NCI-H2196 (cell line): ENCODE data around the gene IFT20.
"Not testable (repeated sequence)": the region's sequence is repeated elsewhere in the genome, so short reads cannot be mapped to it uniquely, and the experiment has no call there.

Experiments
- DNase-seq: peaks from one replicate; lab custom pipeline; 2025; ENCODE audit not compliant: unreplicated experiment; lab: John Stamatoyannopoulos, UW

The IFT20 gene

DNA sequence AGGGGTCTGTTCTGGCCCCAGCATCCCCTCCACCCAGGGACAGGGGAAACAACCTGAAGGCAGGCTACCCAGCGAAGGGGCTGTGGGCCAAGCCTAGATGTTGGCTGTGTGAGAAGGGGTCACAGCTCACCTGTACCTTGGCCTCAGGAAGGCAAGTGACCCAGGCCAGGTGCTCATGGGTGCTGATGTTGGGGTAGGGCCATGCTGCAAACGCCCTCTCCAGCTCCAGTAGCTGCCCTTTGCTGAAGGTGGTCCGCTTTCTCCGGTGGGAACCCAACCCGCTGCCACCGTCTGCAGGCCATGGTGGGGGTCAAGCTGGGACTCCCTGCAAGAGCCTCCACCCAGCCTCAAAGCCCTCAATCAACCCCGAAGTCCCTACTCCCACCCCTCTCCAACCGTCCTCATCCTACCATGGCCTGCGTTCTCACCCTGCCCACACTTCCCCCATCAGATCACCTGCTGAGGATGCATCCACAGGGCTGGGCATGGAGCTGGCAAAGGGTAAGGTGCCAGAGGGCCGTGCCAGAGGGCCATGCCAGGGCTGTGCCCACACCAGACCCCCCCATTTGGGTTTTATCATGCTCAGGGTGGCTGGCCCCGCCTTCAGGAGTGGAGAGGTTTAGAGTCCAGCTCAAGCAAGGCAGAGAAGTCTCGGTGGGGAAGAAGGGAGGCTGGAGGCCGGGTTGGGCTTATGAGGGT lies 29.5 kb upstream of the IFT20 start, which contains the start of gene SEBOX:
Gene SEBOX, minus strand, starts transcription at position 535 of the 699 bp plus-strand sequence. Its CDS starts 48 bp downstream, at position 487.
- no peak for DNase-seq

DNA sequence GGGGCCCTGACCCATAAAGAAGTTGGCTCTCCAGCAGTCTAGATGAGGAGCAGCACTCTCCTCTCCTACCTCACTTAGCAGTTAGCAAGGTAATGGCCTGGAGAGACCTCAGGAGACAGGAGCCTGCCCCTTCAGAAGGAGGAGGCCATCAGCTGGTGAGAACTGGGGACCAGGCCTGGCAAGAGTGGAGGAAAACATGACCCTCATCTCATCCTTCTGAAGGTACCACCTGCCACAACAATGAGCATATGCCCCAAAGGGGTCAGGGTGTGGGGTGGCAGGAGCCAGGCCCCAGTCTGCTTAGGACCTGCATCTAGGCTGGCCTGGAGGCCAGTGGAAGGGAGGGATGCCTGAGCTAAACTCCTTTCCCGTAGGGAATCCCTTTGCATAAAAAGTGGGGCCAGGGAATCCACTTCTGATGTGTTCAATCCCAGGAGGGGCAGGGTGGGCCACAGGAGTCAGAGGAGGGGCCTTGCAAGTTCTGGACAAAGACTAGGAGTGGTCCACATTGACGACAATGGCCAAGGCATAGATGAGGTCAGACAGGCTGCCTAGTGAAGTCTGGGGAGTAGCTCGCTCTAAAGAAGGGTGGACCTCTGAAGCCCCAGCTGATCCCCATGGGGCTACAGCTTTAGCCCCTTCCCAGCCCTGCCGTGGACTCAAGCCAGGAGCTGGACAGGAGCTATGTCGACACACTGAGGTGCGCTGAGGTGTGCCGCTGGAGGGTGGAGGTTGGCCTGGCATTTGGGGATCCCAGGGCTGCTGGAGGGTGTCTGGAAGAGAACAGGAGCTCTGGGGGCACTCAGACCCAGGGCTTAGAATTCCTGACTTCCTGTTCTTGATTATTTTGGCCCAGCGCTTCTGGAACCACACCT lies 28.7 kb upstream of the IFT20 start:
- DNase-seq = no peak

DNA sequence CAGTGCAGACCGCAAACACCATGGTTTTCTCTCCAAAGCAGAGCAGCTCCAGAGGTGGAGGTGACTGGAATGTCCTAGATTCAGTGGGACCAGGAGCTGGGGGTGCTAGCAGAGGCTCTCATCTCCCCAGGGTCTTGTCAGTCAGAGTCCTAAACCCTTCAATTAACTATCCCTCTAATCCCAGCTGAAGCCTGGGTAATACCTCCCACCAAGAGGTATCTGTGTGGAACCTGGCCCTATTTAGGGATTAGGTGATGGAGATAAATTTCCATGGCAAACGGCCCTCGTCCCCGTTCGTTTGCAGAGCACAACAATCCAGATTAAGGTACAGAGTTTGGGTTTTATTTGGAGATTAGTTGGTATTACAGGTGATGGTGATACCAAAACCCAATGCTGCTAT lies 27.9 kb upstream of the IFT20 start:
- DNase-seq = no peak

DNA sequence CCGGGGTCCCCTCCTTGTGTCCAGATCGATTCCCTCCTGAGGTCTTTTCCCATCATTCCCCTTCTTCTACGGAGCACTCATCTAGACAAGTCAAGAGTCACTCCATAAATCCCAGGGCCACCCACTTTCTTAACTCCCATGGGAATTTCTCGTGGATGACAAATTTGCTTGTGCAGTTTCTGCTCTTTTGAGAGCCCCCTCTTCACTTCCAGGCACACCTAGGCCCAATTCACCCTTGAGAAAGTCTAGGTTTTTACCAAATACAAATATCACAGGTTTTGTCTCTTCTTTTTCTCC lies 22.6 kb upstream of the IFT20 start:
- DNase-seq = no peak

DNA sequence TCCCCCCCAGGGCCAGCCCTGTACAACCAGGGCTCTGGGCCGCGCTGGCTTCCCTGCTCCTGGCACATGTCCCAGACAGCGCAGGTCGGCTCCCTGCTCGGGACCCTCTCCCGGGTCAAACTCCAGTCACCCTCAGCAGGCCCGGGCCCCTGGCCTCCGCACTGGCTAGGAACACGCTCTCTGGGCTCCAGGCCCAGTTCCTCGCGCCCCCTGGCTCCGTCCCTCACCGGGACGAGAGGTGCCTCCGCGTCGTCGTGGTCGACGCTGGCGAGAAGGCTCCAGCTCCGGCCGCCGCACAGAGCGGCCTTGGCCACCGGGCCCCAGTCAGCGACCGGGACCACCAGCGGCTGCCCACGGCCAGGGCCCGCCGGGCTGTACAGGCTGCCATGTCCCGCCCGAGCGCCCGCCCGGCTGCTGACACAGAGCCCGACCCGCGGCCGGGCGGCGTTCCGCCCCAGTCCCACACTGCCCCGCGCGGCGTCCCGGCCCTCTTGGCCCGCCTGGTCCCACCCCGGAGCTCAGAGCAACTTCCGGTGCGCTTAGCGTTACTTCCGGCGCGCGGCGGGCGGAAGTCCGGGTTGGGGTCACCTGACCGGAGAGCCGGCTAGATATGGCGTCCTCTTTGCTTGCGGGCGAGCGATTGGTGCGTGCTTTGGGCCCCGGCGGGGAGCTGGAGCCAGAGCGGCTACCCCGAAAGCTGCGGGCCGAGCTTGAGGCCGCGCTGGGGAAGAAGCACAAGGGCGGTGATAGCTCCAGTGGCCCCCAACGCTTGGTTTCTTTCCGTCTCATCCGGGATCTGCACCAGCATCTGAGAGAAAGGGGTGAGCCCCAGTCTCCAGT lies 22.0 kb upstream of the IFT20 start, which contains the start of gene POLDIP2:
Gene POLDIP2, minus strand, starts transcription at position 467 of the 840 bp plus-strand sequence. Its CDS starts 79 bp downstream, at position 388.
- DNase-seq = peak; percentile 80

DNA sequence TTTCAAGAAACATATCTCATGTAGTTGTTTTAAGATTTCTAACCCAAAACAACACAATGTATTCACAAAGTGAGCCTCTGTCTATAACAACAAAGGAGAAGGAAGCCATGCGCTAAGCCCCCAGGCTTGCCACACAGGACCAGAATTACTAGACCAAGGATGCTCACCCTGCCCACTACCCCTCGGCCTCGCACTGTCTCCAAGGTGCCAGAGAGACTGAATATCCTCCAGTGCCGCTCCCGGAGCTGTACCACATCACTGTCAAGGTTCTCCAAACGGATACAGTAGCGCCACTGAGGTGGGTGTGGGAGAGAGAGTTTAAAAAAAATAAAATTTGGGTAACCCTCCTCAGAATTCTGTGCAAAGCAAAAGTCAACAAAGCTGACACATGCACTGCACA lies 15.0 kb upstream of the IFT20 start:
- DNase-seq = no peak

DNA sequence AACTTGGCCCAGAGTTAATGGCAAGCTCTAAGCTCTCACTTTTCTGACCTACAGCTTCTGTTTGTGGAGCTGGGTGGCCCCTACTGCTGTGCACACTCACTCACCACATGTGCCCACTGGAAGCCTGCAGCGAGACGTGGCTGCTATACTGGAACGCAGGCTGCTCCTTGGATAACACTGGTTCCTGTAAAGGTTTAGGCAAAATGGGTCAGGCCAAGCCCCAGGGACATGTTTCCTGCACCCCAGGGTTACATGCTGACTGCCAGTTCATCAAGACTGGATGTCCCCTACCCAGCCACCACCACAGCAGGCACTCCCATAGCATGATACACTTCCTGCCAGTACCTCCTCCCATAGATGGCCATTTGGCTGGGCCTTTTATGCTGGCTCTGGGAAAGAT lies 13.7 kb upstream of the IFT20 start:
- DNase-seq = no peak

DNA sequence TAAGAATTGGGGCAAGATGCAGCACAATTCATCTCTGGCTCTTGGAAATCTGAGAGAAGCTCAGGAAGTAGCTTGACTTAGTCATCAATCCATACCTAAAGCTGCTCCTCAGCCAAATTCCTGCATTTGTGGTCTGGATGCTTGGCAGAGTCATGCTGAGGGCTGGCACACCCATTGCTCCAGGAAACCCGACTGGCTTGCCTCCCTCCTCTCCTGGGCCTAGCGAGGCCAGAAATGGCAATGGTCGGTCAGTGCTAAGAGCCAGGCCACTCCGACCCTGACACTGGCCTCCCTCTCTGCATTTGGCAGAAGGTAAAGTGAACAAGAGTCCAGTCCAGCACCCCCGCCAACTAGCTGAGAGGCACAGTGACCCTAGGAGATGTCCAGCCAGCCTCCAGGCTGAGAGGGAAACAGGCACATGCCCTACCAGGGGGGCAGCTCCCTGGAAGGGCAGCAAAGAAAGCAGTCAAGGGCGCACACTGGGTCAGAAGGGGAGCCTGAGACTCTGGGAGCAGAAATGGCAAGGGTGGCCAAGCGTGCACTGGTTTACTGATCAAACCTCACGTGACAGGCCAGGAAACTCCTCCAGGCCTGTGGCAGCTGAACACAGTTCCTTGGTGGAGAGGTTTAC lies 12.1 kb upstream of the IFT20 start:
- DNase-seq = no peak

DNA sequence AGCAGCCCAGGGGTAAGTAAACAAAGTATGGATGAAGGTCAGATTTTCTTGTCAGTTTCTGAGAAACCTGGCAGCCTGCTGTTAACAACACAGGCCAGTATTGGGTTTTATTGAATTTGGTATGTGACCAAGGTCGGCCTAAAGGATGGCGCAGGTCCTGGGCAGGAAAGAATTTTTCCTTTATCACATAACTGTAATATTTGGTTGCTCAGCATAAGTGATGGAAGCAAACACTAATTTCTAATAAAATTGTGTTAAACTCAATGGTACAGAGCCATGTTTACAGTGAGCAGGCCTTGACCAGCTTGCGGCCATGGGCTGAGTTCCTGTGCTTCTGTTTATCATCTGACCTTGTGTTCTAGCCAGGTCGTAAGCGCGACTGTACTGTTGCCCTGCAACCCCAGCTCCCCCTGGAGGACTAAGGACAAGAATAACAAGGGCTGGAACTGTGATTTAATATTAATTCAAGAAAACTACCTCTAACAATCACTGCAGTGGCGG lies 11.5 kb upstream of the IFT20 start:
- DNase-seq = no peak

DNA sequence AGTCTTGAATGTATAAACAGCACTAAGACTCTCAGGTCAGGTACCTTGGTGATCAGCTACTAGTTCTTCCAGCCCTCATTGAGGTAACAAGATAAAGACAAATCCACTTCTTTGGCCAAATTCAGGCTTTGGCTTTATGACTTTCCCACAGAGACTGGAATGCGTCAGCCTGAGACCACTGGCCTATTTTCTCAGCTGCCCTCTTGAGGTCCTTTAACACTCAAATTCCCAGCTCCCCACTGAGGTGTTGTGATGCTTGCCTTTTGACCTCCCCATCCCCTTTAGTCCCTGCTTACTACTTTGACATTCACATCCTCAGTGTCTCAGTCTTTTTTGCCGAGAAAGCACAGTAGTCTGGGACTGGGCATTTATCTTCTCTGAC lies 10.9 kb upstream of the IFT20 start:
- DNase-seq = no peak

DNA sequence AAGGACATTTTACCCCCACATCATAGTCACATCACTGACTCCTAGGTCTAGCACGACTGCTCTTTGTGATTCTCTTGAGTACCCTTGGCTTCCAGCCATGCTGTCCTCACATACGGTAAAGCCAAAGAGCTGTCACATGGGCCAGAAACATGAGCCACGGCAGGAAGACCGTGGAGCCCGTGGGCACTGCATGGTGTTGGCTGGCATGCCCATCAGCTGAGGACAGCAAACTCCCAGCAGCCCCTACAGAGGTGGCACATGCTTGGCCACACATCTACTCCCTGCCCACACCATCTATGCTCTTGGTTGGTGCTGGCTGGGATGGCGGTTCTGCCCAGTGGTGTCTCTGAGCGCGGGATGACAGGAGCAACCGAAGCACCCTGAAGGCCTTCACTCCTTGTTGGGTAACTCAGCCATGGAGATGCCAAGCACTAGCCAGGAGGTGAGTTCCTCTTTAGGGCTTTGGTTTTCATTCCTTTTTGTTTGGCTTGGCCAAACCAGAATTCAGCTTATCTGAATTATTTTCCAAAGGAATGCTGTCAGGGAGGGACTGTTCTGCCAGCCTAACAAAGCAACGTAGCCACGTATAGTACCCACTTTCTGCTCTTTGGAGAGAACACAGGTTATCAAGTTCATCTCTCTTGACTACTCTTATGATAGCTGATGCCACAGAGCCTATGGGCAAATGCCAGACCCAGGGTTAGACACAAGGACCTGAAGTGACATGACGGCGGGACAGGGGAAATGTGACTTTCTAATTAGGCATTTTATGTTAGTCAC lies 10.3 kb upstream of the IFT20 start:
- DNase-seq = peak; percentile 38

DNA sequence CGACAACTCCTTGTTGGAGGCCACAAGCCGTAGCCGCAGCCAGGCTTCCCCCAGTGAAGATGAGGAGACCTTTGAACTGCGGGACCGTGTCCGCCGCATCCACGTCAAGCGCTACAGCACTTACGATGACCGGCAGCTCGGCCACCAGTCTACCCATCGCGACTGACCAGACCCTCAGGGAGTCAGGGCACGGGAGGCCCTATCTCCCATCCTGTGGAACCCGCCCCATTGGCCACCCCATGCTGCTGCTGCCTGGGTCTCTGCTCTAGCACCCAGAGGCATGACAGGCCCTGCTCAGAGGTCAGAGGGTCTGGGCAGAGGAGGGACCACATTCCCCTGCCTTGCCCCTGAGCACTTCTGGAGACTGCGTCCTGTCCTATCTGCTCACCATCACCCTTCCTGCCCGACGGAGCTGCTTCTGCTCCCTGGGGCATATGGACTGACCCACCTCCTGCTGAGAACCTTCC lies 9.2 kb upstream of the IFT20 start:
- DNase-seq = no peak

DNA sequence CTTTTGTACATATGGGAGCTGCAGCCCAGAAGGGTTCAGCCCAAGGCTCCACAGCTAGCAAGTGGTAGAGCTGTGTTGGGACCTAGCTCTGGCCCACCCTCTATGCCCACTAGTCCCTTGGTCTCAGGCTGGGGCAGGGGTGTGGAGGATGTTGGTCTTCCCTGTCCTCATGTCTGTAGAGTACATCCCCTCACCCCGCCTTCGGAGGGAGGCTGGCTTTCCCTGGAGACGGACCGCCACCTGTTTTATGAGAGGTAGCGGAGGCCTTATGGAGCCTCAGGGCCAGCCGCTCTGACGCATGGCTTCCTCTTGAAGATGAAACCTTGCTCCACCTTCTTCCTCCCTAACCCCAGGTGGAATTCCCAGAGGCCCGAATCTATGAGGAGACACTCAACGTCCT lies 8.7 kb upstream of the IFT20 start:
- DNase-seq = no peak

DNA sequence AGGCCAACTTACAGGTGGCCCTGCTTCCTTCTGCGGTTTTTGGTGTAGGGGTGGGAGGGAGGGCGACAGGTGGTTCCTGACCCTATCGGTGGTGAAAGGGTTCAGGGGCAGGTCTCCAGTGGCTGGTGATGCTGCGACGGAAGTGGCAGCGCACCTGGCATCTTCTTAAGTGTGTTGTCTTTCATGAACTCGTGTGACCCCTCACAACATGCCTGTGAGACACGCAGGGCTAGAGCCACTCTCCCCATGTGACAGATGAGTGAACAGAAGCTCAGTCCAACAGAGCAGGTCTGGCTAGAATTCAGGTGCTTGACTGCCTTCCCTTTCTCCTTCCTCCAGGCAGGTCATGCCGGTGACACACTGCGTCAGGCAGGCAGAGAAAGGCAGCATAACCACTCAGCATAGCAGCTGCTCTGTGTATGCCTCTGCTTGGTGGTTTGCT lies 8.2 kb upstream of the IFT20 start:
- peak; percentile 18 for DNase-seq

DNA sequence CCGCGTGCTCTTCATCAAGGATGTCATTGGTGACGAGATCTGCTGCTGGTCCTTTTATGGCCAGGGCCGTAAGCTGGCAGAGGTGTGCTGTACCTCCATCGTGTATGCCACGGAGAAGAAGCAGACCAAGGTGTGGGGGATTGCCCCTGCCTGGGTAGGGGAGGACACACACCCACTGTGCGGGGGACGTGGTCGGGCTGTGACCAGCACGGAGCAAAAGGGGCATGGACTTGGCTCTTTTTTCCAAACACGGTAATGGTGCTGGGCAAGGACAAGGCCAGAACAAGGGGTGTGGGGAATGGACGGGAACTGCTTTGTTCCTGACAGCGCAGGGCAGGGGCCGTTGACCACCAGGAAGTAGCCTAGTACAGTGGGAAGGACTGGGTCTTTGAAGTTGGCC lies 7.0 kb upstream of the IFT20 start:
- no peak for DNase-seq

DNA sequence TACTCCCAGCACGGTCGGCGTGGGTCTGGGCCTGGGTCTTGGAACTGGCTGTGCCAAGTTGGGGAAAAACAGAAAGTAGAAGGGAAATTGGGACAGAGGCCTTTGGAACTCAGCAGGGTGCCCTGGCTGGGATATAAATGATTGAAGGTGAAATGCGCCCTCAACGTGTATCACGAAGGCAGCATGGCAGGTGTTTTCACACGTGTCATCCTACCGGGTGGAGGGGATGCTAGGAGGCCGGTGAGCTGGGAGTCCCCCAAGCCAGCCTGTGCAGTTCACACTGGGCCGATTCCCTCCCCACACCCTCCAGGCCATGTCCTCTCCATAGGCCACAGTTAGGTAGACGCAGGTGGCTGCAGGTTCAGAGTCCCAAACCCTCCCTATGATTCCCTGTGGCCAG lies 6.2 kb upstream of the IFT20 start:
- DNase-seq = no peak

DNA sequence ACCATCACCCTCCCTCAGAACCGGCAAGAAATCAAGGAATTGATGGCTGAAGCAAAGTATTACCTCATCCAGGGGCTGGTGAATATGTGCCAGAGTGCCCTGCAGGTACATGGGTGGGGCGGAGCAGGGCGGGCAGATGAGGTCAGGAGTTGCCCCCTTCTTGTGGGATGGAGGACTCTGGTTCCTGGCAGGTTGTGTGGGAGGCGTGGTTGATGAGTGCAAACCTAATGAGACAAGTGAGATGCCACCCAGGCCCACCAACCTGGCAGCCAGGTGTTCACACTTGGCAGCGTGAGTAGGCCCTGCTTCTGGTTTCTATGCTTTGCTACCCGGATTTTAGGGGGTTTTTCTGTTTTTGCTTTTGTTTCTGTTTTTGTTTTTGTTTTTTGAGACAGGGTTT lies 5.1 kb upstream of the IFT20 start:
- no peak for DNase-seq

DNA sequence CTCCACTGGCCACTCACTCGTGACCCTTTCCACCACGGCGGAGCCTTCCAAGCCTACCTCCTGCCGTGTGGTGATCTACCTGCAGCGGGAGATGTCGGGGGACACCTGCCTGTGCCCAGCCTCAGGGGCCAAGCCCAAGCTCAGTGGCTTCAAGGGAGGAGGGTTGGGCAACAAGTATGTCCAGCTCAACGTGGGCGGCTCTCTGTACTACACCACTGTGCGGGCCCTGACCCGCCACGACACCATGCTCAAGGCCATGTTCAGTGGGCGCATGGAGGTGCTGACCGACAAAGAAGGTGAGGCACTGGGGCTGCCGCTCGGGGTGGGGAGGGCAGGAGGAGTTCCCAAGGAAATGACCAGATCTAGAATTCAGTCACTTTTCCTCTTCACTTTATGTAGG lies 4.2 kb upstream of the IFT20 start:
- DNase-seq = no peak

DNA sequence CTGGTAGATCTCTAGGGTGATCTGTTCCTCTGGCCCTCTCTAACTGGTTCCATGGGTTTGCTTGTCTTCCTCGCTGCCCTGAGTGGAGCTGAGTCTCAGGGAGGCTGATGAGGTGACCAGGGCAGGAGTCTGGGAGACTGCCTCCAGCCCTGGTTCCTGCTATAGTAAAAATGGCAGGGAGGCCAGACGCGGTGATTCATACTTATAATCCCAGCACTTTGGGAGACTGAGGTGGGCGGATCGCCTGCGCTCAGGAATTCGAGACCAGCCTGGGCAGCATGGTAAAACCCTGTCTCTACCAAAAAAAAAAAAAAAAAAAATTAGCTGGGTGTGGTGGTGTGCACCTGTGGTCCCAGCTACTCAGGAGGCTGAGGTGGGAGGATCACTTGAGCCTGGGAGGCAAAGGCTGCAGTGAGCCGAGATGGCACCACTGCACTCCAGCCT lies 3.5 kb upstream of the IFT20 start:
- not testable (repeated sequence) for DNase-seq
